H9 (cell line): ENCODE measurements around the gene GRIK1. TPM values are rescaled to one million over a fixed set of nuclear protein-coding genes. Genes with fewer than 3 reads are reported as not detected.

Source experiments
- DNase-seq: peaks from one replicate; pipeline ENCODE4 v3.0.0-alpha.2; 2017
- H2AFZ ChIP-seq: one replicate; pipeline ENCODE4 v1.6.1; 2013; ENCODE audit warnings: mild to moderate bottlenecking, low read length, control low read depth, moderate library complexity
- H2AK5ac ChIP-seq: 2 replicates; pipeline ENCODE4 v1.6.1; 2013; ENCODE audit warnings: low read length, control low read depth, mixed read lengths; ENCODE audit not compliant: insufficient read length
- H2BK120ac ChIP-seq: one replicate; pipeline ENCODE4 v1.6.1; 2013; ENCODE audit warnings: low read depth, mild to moderate bottlenecking, low read length, control low read depth, inconsistent platforms; ENCODE audit not compliant: poor library complexity, severe bottlenecking
- H2BK12ac ChIP-seq: 2 replicates; pipeline ENCODE4 v1.6.1; 2013; ENCODE audit warnings: low read length, control low read depth, mixed read lengths, low read depth; ENCODE audit not compliant: insufficient read length
- H2BK15ac ChIP-seq: 2 replicates; pipeline ENCODE4 v1.6.1; 2013; ENCODE audit warnings: low read depth, low read length, control low read depth
- H2BK20ac ChIP-seq: one replicate; pipeline ENCODE4 v1.6.1; 2013; ENCODE audit warnings: low read depth, mild to moderate bottlenecking, low read length, control low read depth, inconsistent platforms; ENCODE audit not compliant: poor library complexity, severe bottlenecking
- H2BK5ac ChIP-seq: 2 replicates; pipeline ENCODE4 v1.6.1; 2013; ENCODE audit warnings: low read length, control low read depth, mixed read lengths; ENCODE audit not compliant: insufficient read length
- H3K14ac ChIP-seq: 2 replicates; pipeline ENCODE4 v1.6.1; 2013; ENCODE audit warnings: low read length, control low read depth; ENCODE audit not compliant: insufficient read depth
- H3K18ac ChIP-seq: 2 replicates; pipeline ENCODE4 v1.6.1; 2013; ENCODE audit warnings: low read depth, mild to moderate bottlenecking, mixed read lengths, low read length, control low read depth; ENCODE audit not compliant: insufficient read length
- H3K23ac ChIP-seq: 2 replicates; pipeline ENCODE4 v1.6.1; 2013; ENCODE audit warnings: low read length, control low read depth, mixed read lengths, low read depth; ENCODE audit not compliant: insufficient read length
- H3K23me2 ChIP-seq: 2 replicates; pipeline ENCODE4 v1.6.1; 2013; ENCODE audit warnings: low read depth, mild to moderate bottlenecking, mixed read lengths, low read length, control low read depth; ENCODE audit not compliant: insufficient read length, poor library complexity, severe bottlenecking
- H3K27ac ChIP-seq: 2 replicates; pipeline ENCODE4 v1.5.1; 2013; ENCODE audit warnings: low read length, control low read depth, mixed read lengths, low read depth; ENCODE audit not compliant: insufficient read length
- H3K27me3 ChIP-seq: 2 replicates; pipeline ENCODE4 v1.6.1; 2013; ENCODE audit warnings: low read length, control low read depth, inconsistent platforms; ENCODE audit not compliant: insufficient read depth
- H3K4ac ChIP-seq: 2 replicates; pipeline ENCODE4 v1.6.1; 2013; ENCODE audit warnings: low read depth, mild to moderate bottlenecking, control low read depth, inconsistent platforms, low read length, moderate library complexity
- H3K4me1 ChIP-seq: 2 replicates; pipeline ENCODE4 v1.6.1; 2013; ENCODE audit warnings: low read length, control low read depth, inconsistent platforms; ENCODE audit not compliant: insufficient read depth
- H3K4me2 ChIP-seq: 2 replicates; pipeline ENCODE4 v1.6.1; 2013; ENCODE audit warnings: low read length, control low read depth, mixed read lengths; ENCODE audit not compliant: insufficient read length, insufficient read depth
- H3K56ac ChIP-seq: 2 replicates; pipeline ENCODE4 v1.6.1; 2013; ENCODE audit warnings: low read depth, mild to moderate bottlenecking, mixed read lengths, low read length, control low read depth; ENCODE audit not compliant: insufficient read length
- H3K79me1 ChIP-seq: 2 replicates; pipeline ENCODE4 v1.6.1; 2013; ENCODE audit warnings: low read depth, mild to moderate bottlenecking, moderate library complexity, low read length, control low read depth, inconsistent platforms; ENCODE audit not compliant: insufficient read depth, poor library complexity, severe bottlenecking
- H3K79me2 ChIP-seq: 2 replicates; pipeline ENCODE4 v1.6.1; 2013; ENCODE audit warnings: low read length, control low read depth, inconsistent platforms; ENCODE audit not compliant: insufficient read depth
- H3K9ac ChIP-seq: 2 replicates; pipeline ENCODE4 v1.6.1; 2013; ENCODE audit warnings: low read length, control low read depth, mixed read lengths; ENCODE audit not compliant: insufficient read length; ENCODE audit errors: extremely low read depth
- H3K9me3 ChIP-seq: one replicate; pipeline ENCODE4 v1.6.1; 2013; ENCODE audit warnings: low read depth, low read length, inconsistent platforms; ENCODE audit not compliant: control insufficient read depth
- H3T11ph ChIP-seq: one replicate; pipeline ENCODE4 v1.6.1; 2013; ENCODE audit warnings: mild to moderate bottlenecking, low read length, control low read depth, inconsistent platforms
- H4K20me1 ChIP-seq: one replicate; pipeline ENCODE4 v1.6.1; 2013; ENCODE audit not compliant: control insufficient read depth, insufficient read length, insufficient read depth
- H4K5ac ChIP-seq: 2 replicates; pipeline ENCODE4 v1.6.1; 2013; ENCODE audit warnings: low read depth, mild to moderate bottlenecking, mixed read lengths, low read length, control low read depth; ENCODE audit not compliant: insufficient read length
- H4K8ac ChIP-seq: replicated peaks from 2 replicates; pipeline ENCODE4 v1.6.1; 2013; ENCODE audit warnings: low read length, control low read depth, mixed read lengths, low read depth; ENCODE audit not compliant: insufficient read length
- H4K91ac ChIP-seq: 2 replicates; pipeline ENCODE4 v1.6.1; 2013; ENCODE audit warnings: low read depth, mild to moderate bottlenecking, moderate library complexity, mixed read lengths, low read length, control low read depth; ENCODE audit not compliant: insufficient read length
- H3K27ac Mint-ChIP-seq, 3 experiments: 2 replicates in 2 of 3; 3 replicates in 1 of 3; pipeline ENCODE4 v1.8.0; 2020 to 2021; ENCODE audit warnings: mixed read lengths in 3 of 3, mild to moderate bottlenecking in 1 of 3, moderate library complexity in 1 of 3
- H3K27me3 Mint-ChIP-seq: 2 replicates; pipeline ENCODE4 v1.8.0; 2021; ENCODE audit warnings: low read depth, mild to moderate bottlenecking, moderate library complexity, mixed read lengths
- H3K36me3 Mint-ChIP-seq, 3 experiments: 2 replicates in 2 of 3; 3 replicates in 1 of 3; pipeline ENCODE4 v1.8.0; 2020 to 2021; ENCODE audit warnings: low read depth in 3 of 3, mixed read lengths in 3 of 3; ENCODE audit not compliant: insufficient read depth in 1 of 3
- H3K4me1 Mint-ChIP-seq, 2 experiments: 2 replicates each; pipeline ENCODE4 v1.8.0; 2020; ENCODE audit warnings: mixed read lengths in 2 of 2
- H3K4me3 Mint-ChIP-seq, 2 experiments: 2 replicates in 1 of 2; 3 replicates in 1 of 2; pipeline ENCODE4 v1.8.0; 2020 to 2021; ENCODE audit warnings: mild to moderate bottlenecking in 2 of 2, mixed read lengths in 2 of 2, moderate library complexity in 1 of 2
- H3K9me3 Mint-ChIP-seq, 2 experiments: 2 replicates in 1 of 2; 3 replicates in 1 of 2; pipeline ENCODE4 v1.8.0; 2020; ENCODE audit warnings: mild to moderate bottlenecking in 2 of 2, mixed read lengths in 2 of 2, moderate library complexity in 1 of 2
- CTCF ChIP-seq: fragments of 200-600 bp; sonication (generic); conservative IDR thresholded peaks from 3 replicates; pipeline ENCODE4 v1.8.0; 2021; ENCODE audit warnings: antibody characterized with exemption, mild to moderate bottlenecking
- WGBS: extraction: QIAGEN DNeasy Blood & Tissue Kit; methylation state at CpG from one replicate; pipeline ENCODE4 v1.1.7; 2013; ENCODE audit warnings: missing lambda C conversion rate, low lambda C conversion rate, mixed read lengths; ENCODE audit not compliant: insufficient read length; ENCODE audit errors: extremely low coverage; 5-methylcytosine and 5-hydroxymethylcytosine counted together
- total RNA-seq: library from RNA; stranded (reverse); gene quantifications from 2 replicates; pipeline ENCODE4 v1.2.1, GENCODE V29; 2021

GRIK1 gene
- total RNA-seq, 1 experiment from 2014 or later = not detected

- Histone ChIP-seq H3K79me1 (no peaks in the 10 kb centered on the region), H4K91ac (no peak overlapping the region), H3K9ac (no peak overlapping the region), H4K8ac (no peak overlapping the region), H4K20me1 (no peaks in the 10 kb centered on the region), H2BK20ac (no peak overlapping the region), H3K27me3 (no peaks in the 10 kb centered on the region), H3K4me2 (no peak overlapping the region), H3K27ac (no peak overlapping the region), H3K79me2 (no peaks in the 10 kb centered on the region), H3K56ac (no peak overlapping the region), H3K23ac (no peak overlapping the region), H3T11ph (no peak overlapping the region), H3K23me2 (no peaks in the 10 kb centered on the region), H2BK5ac (no peak overlapping the region), H2BK120ac (no peak overlapping the region), H2BK12ac (no peak overlapping the region), H3K9me3 (no peaks in the 10 kb centered on the region), H2BK15ac (no peak overlapping the region), H3K18ac (no peak overlapping the region), H2AK5ac (no peak overlapping the region), H3K4ac (no peak overlapping the region), H2AFZ (no peak overlapping the region), H3K14ac (no peak overlapping the region), H3K4me1 (no peaks in the 10 kb centered on the region), H4K5ac (no peak overlapping the region)
- Mint-ChIP-seq H3K4me1 (peaks cover 0 to 2% of the 10 kb centered on the region in 2 experiments; a peak in 1 of 4 replicates), H3K4me3 (no peak overlapping the region), H3K36me3 (no peaks in the 10 kb centered on the region), H3K27me3 (peaks cover 6% of the 10 kb centered on the region; the same call in 1 of the 2 replicates), H3K27ac (no peak overlapping the region; a peak in 1 of 7 replicates), H3K9me3 (no peaks in the 10 kb centered on the region; a peak in 1 of 5 replicates)
- DNase-seq = no peak
- WGBS = no CpG with 5 or more reads among the region's 6 CpGs
- TF ChIP-seq CTCF = no peak
Observed at GRCh38 chr21:29689753-29690152, 250.0 kb downstream of the GRIK1 start.
